ENCODE measurements around the gene OSBPL2. TPM values are rescaled to one million over a fixed set of nuclear protein-coding genes. Genes with fewer than 3 reads are reported as not detected.

OSBPL2 gene
- total and polyA plus RNA-seq, 2 experiments from 2014 or later = 16.6 to 31.2 TPM

GRCh38 chr20:62291251-62292066 lies 53.1 kb downstream of the OSBPL2 start (continued):
- TF ChIP-seq, protein P1, sequence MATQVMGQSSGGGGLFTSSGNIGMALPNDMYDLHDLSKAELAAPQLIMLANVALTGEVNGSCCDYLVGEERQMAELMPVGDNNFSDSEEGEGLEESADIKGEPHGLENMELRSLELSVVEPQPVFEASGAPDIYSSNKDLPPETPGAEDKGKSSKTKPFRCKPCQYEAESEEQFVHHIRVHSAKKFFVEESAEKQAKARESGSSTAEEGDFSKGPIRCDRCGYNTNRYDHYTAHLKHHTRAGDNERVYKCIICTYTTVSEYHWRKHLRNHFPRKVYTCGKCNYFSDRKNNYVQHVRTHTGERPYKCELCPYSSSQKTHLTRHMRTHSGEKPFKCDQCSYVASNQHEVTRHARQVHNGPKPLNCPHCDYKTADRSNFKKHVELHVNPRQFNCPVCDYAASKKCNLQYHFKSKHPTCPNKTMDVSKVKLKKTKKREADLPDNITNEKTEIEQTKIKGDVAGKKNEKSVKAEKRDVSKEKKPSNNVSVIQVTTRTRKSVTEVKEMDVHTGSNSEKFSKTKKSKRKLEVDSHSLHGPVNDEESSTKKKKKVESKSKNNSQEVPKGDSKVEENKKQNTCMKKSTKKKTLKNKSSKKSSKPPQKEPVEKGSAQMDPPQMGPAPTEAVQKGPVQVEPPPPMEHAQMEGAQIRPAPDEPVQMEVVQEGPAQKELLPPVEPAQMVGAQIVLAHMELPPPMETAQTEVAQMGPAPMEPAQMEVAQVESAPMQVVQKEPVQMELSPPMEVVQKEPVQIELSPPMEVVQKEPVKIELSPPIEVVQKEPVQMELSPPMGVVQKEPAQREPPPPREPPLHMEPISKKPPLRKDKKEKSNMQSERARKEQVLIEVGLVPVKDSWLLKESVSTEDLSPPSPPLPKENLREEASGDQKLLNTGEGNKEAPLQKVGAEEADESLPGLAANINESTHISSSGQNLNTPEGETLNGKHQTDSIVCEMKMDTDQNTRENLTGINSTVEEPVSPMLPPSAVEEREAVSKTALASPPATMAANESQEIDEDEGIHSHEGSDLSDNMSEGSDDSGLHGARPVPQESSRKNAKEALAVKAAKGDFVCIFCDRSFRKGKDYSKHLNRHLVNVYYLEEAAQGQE (IDR thresholded peaks at IDR 0.05; ENCODE audit: unreplicated experiment) = no peak
- no peak for TF ChIP-seq JUNB (IDR thresholded peaks at IDR 0.05; ENCODE audit: unreplicated experiment)
- TF ChIP-seq POLR2AphosphoS5 (IDR thresholded peaks at IDR 0.05; ENCODE audit: low read depth) = no peak
- TF ChIP-seq CTCF (conservative IDR thresholded peaks at IDR 0.05; ENCODE audit: low read depth in 2 of 2) = no peak
- TF ChIP-seq EZH2phosphoT487 (IDR thresholded peaks at IDR 0.05; ENCODE audit: unreplicated experiment) = no peak
- TF ChIP-seq NANOG (IDR thresholded peaks at IDR 0.05; ENCODE audit: borderline replicate concordance) = no peak
- TF ChIP-seq EZH2 (IDR thresholded peaks at IDR 0.05; ENCODE audit: low read depth, unreplicated experiment) = no peak
- TF ChIP-seq ZNF331 (CRISPR knock-in tag; IDR thresholded peaks at IDR 0.05; ENCODE audit: low read depth) = no peak
- TF ChIP-seq CREB1 (CRISPR knock-in tag; IDR thresholded peaks at IDR 0.05; ENCODE audit: low read depth) = no peak
- no peak for TF ChIP-seq ZNF114 (CRISPR knock-in tag; IDR thresholded peaks at IDR 0.05)

DNA sequence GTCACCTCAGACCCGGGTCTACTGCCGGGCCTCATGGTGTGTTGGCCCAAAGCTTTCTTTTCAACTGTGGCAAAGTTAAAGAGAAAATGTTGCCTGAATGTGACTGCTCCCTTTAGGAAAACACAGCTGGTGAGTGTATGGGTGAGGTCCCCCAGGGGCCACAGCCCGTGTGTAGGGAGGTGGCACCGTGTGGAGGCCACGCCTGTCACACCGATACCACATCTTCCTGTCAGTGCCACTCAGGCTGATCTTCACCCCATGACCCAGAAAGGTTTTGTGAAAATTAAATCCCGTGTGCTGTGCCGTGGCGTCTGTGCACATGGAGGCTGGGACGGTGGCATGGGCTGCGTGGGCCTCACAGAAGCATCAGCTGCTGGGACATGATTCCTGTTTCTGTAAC lies 53.8 kb downstream of the OSBPL2 start:
- H3K27ac ChIP-seq (ENCODE audit: low read depth) = no peak overlapping the region
- H3K27me3 Mint-ChIP-seq (ENCODE audit: insufficient read depth, low read depth, poor library complexity) = peaks cover 11% of the 10 kb centered on the region
- no peaks in the 10 kb centered on the region for H4K20me1 ChIP-seq (replicated peaks; ENCODE audit: insufficient read depth)
- no peak for TF ChIP-seq ETS1 (IDR thresholded peaks at IDR 0.05)
- no peak for TF ChIP-seq ZNF114 (CRISPR knock-in tag; IDR thresholded peaks at IDR 0.05)
- TF ChIP-seq POLR2AphosphoS5 (IDR thresholded peaks at IDR 0.05; ENCODE audit: low read depth) = no peak
- TF ChIP-seq CTCF (conservative IDR thresholded peaks at IDR 0.05; ENCODE audit: low read depth in 2 of 2) = no peak
- no peak for TF ChIP-seq JUNB (IDR thresholded peaks at IDR 0.05; ENCODE audit: unreplicated experiment)
- DNase-seq (ENCODE audit: low spot score) (no peak), ATAC-seq (no peak)
- H3K27ac Mint-ChIP-seq = no peak overlapping the region
- peaks cover 37% of the 10 kb centered on the region for H3K36me3 Mint-ChIP-seq (ENCODE audit: low read depth)
- no peak overlapping the region for H3K4me2 ChIP-seq
- H3K9me2 ChIP-seq (ENCODE audit: insufficient read depth) = no peaks in the 10 kb centered on the region
- 0 out of 2 replicates have a peak, but pooled peaks cover 3% of the 10 kb centered on the region for H3F3A ChIP-seq (replicated peaks; ENCODE audit: low read depth)
- H3K4me3 ChIP-seq = no peak overlapping the region
- H3K4me3 Mint-ChIP-seq = no peak overlapping the region
- no peaks in the 10 kb centered on the region for H3K36me3 ChIP-seq (ENCODE audit: insufficient read depth)
- no peak overlapping the region for H2AFZ ChIP-seq
- H3K4me1 Mint-ChIP-seq = no peaks in the 10 kb centered on the region
- no peaks in the 10 kb centered on the region for H3K9me3 Mint-ChIP-seq
- H3K79me2 ChIP-seq (replicated peaks; ENCODE audit: insufficient read depth) = no peaks in the 10 kb centered on the region
- H3K27me3 ChIP-seq (ENCODE audit: insufficient read depth) = no peaks in the 10 kb centered on the region
- H3K4me1 ChIP-seq (ENCODE audit: insufficient read depth) = no peaks in the 10 kb centered on the region

Measured in GM23338 (cell line).